ENCODE measurements around the gene GPR35.
"Not testable (repeated sequence)": the region's sequence is repeated elsewhere in the genome, so short reads cannot be mapped to it uniquely, and the experiment has no call there.

DNA sequence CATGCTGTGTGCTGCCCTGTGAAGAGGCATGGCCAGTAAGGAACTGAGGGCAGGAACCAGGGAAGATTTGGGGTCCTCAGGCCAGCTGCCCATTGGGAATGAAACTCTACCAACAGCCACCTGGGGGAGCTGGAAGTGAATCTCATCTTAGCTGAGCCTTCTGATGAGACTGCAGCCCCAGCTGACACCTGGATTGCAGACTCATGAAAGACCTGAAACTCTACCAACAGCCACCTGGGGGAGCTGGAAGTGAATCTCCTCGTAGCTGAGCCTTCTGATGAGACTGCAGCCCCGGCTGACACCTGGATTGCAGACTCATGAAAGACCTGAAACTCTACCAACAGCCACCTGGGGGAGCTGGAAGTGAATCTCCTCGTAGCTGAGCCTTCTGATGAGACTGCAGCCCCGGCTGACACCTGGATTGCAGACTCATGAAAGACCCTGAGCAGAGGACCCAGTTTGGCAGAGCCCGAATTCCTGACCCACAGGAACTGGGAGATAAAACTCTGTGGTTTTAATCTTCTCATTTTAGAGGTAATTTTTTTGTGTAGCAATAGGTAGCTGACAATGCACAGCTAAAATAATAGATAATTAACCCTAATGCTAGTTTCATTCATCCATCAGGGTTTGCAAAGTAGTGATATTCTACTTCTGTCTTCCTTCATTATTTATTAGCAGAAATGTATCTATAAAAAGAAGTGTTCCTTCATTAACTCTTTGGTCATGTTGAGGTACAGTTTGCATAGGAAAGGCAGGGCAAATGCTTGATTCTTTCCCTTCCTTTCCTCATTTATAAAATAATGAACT, 8.2 kb upstream of the GPR35 start:
- TF ChIP-seq, protein P1, sequence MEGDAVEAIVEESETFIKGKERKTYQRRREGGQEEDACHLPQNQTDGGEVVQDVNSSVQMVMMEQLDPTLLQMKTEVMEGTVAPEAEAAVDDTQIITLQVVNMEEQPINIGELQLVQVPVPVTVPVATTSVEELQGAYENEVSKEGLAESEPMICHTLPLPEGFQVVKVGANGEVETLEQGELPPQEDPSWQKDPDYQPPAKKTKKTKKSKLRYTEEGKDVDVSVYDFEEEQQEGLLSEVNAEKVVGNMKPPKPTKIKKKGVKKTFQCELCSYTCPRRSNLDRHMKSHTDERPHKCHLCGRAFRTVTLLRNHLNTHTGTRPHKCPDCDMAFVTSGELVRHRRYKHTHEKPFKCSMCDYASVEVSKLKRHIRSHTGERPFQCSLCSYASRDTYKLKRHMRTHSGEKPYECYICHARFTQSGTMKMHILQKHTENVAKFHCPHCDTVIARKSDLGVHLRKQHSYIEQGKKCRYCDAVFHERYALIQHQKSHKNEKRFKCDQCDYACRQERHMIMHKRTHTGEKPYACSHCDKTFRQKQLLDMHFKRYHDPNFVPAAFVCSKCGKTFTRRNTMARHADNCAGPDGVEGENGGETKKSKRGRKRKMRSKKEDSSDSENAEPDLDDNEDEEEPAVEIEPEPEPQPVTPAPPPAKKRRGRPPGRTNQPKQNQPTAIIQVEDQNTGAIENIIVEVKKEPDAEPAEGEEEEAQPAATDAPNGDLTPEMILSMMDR (IDR thresholded peaks at IDR 0.05): not testable (repeated sequence)
- TF ChIP-seq POLR2AphosphoS5, POLR2A, EP300 (IDR thresholded peaks at IDR 0.05): not testable (repeated sequence)

Data from upper lobe of left lung (tissue), 4 donors.